HG03039 (cell line): ENCODE data around the gene TMED4.
A peak's percentile ranks its signal among the peaks of the same experiment; 100 is the strongest.

Experiments used
- ATAC-seq: cut with Tn5 transposase; IDR thresholded peaks from one replicate; pipeline ENCODE4 v1.9.1; 2021; ENCODE audit warnings: mild to moderate bottlenecking, moderate library complexity; ENCODE audit not compliant: unreplicated experiment

The TMED4 gene

GRCh38 chr7:44581879-44582603 is at the start of gene TMED4:
TMED4 (minus strand) TSS chr7:44582231; CDS start chr7:44582206, 25 bp downstream.
- ATAC-seq: peak; percentile 79

GRCh38 chr7:44631458-44632115 is 49.6 kb upstream of the TMED4 start:
- no peak for ATAC-seq

- ATAC-seq: no peak
These were observed 48.9 kb upstream of the TMED4 start for GRCh38 chr7:44630792-44631457.

GRCh38 chr7:44629829-44630522 is 47.9 kb upstream of the TMED4 start:
- ATAC-seq: no peak

GRCh38 chr7:44626620-44627019 is 44.6 kb upstream of the TMED4 start:
- ATAC-seq: no peak

GRCh38 chr7:44625526-44626471 is 43.8 kb upstream of the TMED4 start:
- ATAC-seq: no peak

GRCh38 chr7:44624318-44624717 is 42.3 kb upstream of the TMED4 start:
- no peak for ATAC-seq

GRCh38 chr7:44622342-44623151 is 40.5 kb upstream of the TMED4 start:
- ATAC-seq: peak; percentile 54

- no peak for ATAC-seq
These were observed 39.7 kb upstream of the TMED4 start for GRCh38 chr7:44621750-44622103.

GRCh38 chr7:44621034-44621749 is 39.2 kb upstream of the TMED4 start:
- no peak for ATAC-seq

GRCh38 chr7:44618753-44619152 is 36.7 kb upstream of the TMED4 start:
- ATAC-seq: no peak

- no peak for ATAC-seq
These were observed 36.0 kb upstream of the TMED4 start for GRCh38 chr7:44618045-44618444.

GRCh38 chr7:44617225-44617890 is 35.3 kb upstream of the TMED4 start:
- ATAC-seq: no peak

GRCh38 chr7:44616545-44616944 is 34.5 kb upstream of the TMED4 start:
- ATAC-seq: no peak

GRCh38 chr7:44615793-44616192 is 33.8 kb upstream of the TMED4 start:
- ATAC-seq: no peak

GRCh38 chr7:44615149-44615611 is 33.1 kb upstream of the TMED4 start:
- ATAC-seq: no peak

- no peak for ATAC-seq
These were observed 27.8 kb upstream of the TMED4 start for GRCh38 chr7:44609829-44610228.

- ATAC-seq: no peak
These were observed 27.1 kb upstream of the TMED4 start for GRCh38 chr7:44608916-44609648.
